DND-41 (cell line): Measurements from ENCODE around the gene CACNA1H.

Source experiments
- ATAC-seq: fragments of 200-7000 bp; cut with Tn5 transposase; 3 replicates; pipeline ENCODE4 v1.9.1; 2021; ENCODE audit warnings: low read depth; ENCODE audit not compliant: insufficient read depth
- DNase-seq: peaks from one replicate; pipeline ENCODE4 v3.0.0-alpha.2; 2020
- H2AFZ ChIP-seq: 2 replicates; pipeline ENCODE4 v1.6.0; 2012; ENCODE audit warnings: low read depth, low read length
- H3K27ac ChIP-seq: 2 replicates; pipeline ENCODE4 v1.5.1; 2012; ENCODE audit warnings: low read length, inconsistent platforms
- H3K27me3 ChIP-seq: fragments of 200-600 bp; sonication (generic); 2 replicates; pipeline ENCODE4 v1.6.0; 2012; ENCODE audit warnings: low read length, mild to moderate bottlenecking, inconsistent platforms; ENCODE audit not compliant: insufficient read depth, poor library complexity
- H3K36me3 ChIP-seq: 2 replicates; pipeline ENCODE4 v1.5.1; 2012; ENCODE audit warnings: low read length, inconsistent platforms; ENCODE audit not compliant: insufficient read depth
- H3K4me1 ChIP-seq: 2 replicates; pipeline ENCODE4 v1.5.1; 2012; ENCODE audit warnings: mild to moderate bottlenecking, low read length; ENCODE audit not compliant: insufficient read depth
- H3K4me2 ChIP-seq: 2 replicates; pipeline ENCODE4 v1.6.0; 2012; ENCODE audit warnings: mild to moderate bottlenecking, moderate library complexity, low read length, inconsistent platforms; ENCODE audit not compliant: insufficient read depth
- H3K4me3 ChIP-seq, 2 experiments: fragments of 200-600 bp in 1 of 2; shearing (Covaris generic) in 1 of 2; 2 replicates each; pipeline ENCODE4 v1.5.1; 2012 to 2016; ENCODE audit warnings: inconsistent platforms in 2 of 2, low read length in 2 of 2, mild to moderate bottlenecking in 2 of 2, low read depth in 1 of 2, moderate library complexity in 1 of 2
- H3K79me2 ChIP-seq: 2 replicates; pipeline ENCODE4 v1.6.0; 2012; ENCODE audit warnings: low read length, inconsistent platforms; ENCODE audit not compliant: insufficient read depth
- H3K9ac ChIP-seq: 2 replicates; pipeline ENCODE4 v1.6.0; 2012; ENCODE audit warnings: low read depth, mild to moderate bottlenecking, inconsistent platforms, low read length, moderate library complexity
- H3K9me3 ChIP-seq: 2 replicates; pipeline ENCODE4 v1.5.1; 2012; ENCODE audit warnings: low read length, moderate library complexity, mild to moderate bottlenecking, inconsistent platforms; ENCODE audit not compliant: insufficient read depth, severe bottlenecking
- H4K20me1 ChIP-seq: 2 replicates; pipeline ENCODE4 v1.6.0; 2012; ENCODE audit warnings: low read length; ENCODE audit not compliant: insufficient read depth
- EZH2 ChIP-seq: IDR thresholded peaks from 3 replicates; pipeline ENCODE4 v1.6.1; 2012; ENCODE audit warnings: borderline replicate concordance, low read depth, mild to moderate bottlenecking, moderate library complexity, low read length, inconsistent platforms; ENCODE audit not compliant: severe bottlenecking
- TF ChIP-seq, protein P1 (sequence below): IDR thresholded peaks from 2 replicates; pipeline ENCODE4 v1.5.1; 2012; ENCODE audit warnings: borderline replicate concordance, low read length, moderate library complexity, mild to moderate bottlenecking; ENCODE audit not compliant: poor library complexity, severe bottlenecking; ENCODE audit errors: extremely low read depth

Gene CACNA1H

DNA sequence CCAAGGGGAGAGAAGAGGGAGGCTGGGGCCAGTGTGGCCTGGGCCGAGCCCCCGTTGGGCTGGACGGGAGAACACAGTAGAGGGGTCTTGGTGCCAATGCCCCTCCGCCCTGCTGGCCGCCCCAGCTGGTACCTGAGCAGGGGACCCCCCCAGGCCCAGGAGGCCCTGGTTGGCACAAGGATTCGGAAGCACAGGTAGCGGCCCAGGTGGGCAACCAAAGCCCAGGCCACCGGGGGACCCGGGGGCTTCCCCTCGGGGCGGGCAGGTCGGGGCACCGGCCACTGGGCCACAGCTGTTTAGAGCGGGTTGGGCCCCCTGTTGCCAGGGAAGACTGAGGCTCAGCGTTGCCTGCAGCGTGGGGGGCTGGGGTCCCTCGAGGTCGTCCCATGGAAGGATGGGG is 28.6 kb upstream of the CACNA1H start:
- DNase-seq (no peak), ATAC-seq (no peak)
- Histone ChIP-seq H3K79me2 (no peaks in the 10 kb centered on the region), H3K9ac (no peak overlapping the region), H4K20me1 (peaks cover 4% of the 10 kb centered on the region; the same call in 1 of the 2 replicates), H3K27ac (no peak overlapping the region), H3K9me3 (no peaks in the 10 kb centered on the region), H3K4me3 (no peak overlapping the region), H3K4me1 (no peaks in the 10 kb centered on the region), H3K27me3 (no peaks in the 10 kb centered on the region), H2AFZ (no peak overlapping the region), H3K4me2 (no peak overlapping the region), H3K36me3 (no peaks in the 10 kb centered on the region)
- TF ChIP-seq EZH2, result no peak
- TF ChIP-seq, protein P1, sequence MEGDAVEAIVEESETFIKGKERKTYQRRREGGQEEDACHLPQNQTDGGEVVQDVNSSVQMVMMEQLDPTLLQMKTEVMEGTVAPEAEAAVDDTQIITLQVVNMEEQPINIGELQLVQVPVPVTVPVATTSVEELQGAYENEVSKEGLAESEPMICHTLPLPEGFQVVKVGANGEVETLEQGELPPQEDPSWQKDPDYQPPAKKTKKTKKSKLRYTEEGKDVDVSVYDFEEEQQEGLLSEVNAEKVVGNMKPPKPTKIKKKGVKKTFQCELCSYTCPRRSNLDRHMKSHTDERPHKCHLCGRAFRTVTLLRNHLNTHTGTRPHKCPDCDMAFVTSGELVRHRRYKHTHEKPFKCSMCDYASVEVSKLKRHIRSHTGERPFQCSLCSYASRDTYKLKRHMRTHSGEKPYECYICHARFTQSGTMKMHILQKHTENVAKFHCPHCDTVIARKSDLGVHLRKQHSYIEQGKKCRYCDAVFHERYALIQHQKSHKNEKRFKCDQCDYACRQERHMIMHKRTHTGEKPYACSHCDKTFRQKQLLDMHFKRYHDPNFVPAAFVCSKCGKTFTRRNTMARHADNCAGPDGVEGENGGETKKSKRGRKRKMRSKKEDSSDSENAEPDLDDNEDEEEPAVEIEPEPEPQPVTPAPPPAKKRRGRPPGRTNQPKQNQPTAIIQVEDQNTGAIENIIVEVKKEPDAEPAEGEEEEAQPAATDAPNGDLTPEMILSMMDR, result no peak

- Histone ChIP-seq H3K27me3 (no peaks in the 10 kb centered on the region), H3K4me1 (no peaks in the 10 kb centered on the region), H3K9me3 (no peaks in the 10 kb centered on the region), H3K36me3 (no peaks in the 10 kb centered on the region), H3K4me3 (no peak overlapping the region), H3K4me2 (no peak overlapping the region), H2AFZ (no peak overlapping the region), H3K9ac (no peak overlapping the region), H3K79me2 (no peaks in the 10 kb centered on the region), H3K27ac (no peak overlapping the region), H4K20me1 (peaks cover 4% of the 10 kb centered on the region; the same call in 1 of the 2 replicates)
- TF ChIP-seq, protein P1, result no peak
- no peak for TF ChIP-seq EZH2
- ATAC-seq (no peak), DNase-seq (no peak)
Observed at GRCh38 chr16:1124795-1125194, 28.1 kb upstream of the CACNA1H start.

DNA sequence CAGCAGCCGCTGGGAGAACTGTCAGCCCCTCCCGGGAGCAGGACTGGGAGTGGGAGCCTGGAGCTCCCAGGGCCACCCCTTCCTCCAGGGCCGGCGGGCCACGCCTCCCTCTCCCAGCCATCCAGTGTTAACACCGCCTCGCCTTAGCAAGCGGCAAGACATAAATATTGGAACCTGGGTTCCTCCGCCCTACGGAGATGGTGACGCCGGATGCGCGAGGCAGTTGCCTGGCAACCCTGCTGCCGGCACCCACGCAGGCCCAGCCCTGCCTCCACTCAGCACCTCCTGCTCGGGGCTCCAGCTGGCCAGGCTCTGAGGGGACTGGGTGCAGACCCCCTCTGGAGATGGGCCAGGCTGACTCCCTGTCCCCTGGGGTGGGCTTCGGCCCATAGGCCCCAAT is 27.4 kb upstream of the CACNA1H start:
- Histone ChIP-seq H3K9ac (no peak overlapping the region), H3K27ac (no peak overlapping the region), H3K4me3 (no peak overlapping the region), H4K20me1 (peaks cover 4% of the 10 kb centered on the region; the same call in 1 of the 2 replicates), H3K4me1 (no peaks in the 10 kb centered on the region), H3K27me3 (no peaks in the 10 kb centered on the region), H3K4me2 (no peak overlapping the region), H3K9me3 (no peaks in the 10 kb centered on the region), H2AFZ (no peak overlapping the region), H3K79me2 (no peaks in the 10 kb centered on the region), H3K36me3 (no peaks in the 10 kb centered on the region)
- TF ChIP-seq, protein P1, result no peak
- TF ChIP-seq EZH2, result no peak
- DNase-seq (no peak), ATAC-seq (no peak)

DNA sequence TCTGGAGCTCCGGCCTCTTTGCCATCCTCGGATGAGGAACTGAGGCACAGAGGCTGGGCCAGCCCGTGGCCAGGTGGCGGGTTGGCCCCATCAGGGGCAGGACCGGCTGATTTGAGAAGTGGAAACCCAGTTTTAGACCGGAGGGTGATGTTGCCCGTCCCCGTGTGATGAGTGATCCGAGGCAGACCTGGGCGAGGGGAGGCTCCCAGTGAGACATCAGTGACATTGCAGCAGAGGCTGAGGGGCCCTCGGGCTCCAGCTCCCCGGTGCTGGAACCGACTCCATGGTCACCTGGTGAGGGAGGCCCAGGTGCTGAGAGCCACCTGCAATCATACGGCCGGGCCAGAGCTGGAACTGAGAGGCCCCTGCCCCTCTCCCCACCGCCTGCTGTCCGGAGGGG is 26.9 kb upstream of the CACNA1H start:
- ATAC-seq, result no peak

More for the DNA sequence above, 26.9 kb upstream of the CACNA1H start:
- Histone ChIP-seq H2AFZ (no peak overlapping the region), H3K79me2 (no peaks in the 10 kb centered on the region), H3K27me3 (no peaks in the 10 kb centered on the region), H3K9me3 (no peaks in the 10 kb centered on the region), H3K4me2 (no peak overlapping the region), H3K36me3 (no peaks in the 10 kb centered on the region), H3K4me3 (no peak overlapping the region), H3K9ac (no peak overlapping the region), H3K27ac (no peak overlapping the region), H4K20me1 (peaks cover 4% of the 10 kb centered on the region; the same call in 1 of the 2 replicates), H3K4me1 (no peaks in the 10 kb centered on the region)
- TF ChIP-seq, protein P1, result no peak
- no peak for TF ChIP-seq EZH2
- no peak for DNase-seq
